ENCODE measurements around the gene ABHD10.
"Not testable (repeated sequence)": the region's sequence is repeated elsewhere in the genome, so short reads cannot be mapped to it uniquely, and the experiment has no call there.

Gene ABHD10

DNA sequence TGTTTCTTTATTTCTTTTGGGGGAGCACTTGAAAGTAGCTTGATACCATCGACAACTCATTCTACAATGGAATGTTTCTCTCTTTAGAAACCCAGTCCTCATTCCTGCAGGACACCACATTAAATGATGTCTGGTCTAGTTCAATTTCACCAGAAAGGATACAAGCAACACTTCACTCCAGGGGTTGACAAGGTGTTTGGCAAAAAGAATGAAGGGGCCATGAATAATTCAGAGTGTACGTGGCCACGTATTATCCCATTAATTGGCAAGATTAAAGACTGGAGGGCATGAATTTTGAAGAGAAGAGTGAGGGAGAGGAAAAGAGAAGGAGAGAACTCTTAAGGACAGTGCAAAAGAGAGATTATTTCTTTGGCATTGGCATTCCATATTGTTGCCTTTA is 56.4 kb downstream of the ABHD10 start:
- DNase-seq: no peak

DNA sequence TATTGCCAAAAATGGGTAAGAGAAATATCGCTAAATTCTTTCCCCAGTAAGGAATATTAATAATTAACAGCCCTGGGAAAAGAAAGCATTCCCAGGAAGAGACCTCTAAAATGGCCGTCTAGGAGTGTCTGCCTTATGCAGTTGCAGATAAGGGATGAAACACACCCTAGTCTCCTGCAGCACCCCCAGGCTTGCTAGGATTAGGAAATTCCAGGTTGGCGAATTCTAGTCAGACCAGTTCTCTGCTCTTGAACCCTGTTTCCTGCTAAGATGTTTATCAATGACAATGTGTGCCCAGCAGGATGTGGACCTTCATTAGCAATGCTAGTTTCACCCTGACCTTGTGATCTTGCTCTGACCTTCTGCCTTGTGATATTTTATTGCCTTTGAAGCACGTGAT is 58.4 kb downstream of the ABHD10 start:
- DNase-seq: not testable (repeated sequence)

DNA sequence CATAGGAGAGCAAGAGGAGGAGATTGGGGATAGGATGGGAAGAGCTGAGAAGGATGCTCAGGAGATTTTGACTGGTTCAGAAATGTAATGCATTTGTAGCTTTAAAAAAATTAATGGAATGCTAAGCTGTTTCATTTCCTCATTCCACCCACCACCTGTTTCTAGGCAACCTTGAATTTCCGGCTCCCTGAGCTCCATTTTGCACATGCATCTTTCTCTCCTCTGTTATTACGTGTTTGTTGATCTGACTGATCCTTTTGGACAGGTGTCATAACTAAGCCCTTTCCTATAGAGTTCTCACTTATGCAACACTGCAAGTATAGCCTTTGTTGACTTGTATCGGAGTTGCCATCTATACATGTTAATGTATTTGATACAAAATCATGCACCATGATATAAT is 60.0 kb downstream of the ABHD10 start:
- DNase-seq: peak; percentile 57

DNA sequence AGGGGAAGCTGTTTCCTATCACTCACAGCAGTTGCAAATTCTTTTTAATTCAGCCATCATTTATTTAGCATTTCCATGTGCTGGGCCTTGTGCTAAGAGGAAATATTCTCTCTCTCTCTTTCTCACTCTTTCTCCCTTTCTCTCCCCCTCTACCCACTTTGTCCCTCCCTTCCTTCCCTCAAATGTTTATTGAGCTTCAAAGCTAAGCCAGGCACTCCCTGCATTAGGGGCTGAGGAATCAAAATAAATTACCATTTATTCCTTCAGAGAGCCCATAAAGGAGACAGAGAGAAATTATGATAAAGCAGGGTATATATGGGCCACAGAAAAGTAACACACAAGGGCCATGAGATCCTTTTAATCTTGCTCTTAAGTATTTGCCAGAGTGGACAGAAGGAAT is 62.5 kb downstream of the ABHD10 start:
- no peak for DNase-seq

DNA sequence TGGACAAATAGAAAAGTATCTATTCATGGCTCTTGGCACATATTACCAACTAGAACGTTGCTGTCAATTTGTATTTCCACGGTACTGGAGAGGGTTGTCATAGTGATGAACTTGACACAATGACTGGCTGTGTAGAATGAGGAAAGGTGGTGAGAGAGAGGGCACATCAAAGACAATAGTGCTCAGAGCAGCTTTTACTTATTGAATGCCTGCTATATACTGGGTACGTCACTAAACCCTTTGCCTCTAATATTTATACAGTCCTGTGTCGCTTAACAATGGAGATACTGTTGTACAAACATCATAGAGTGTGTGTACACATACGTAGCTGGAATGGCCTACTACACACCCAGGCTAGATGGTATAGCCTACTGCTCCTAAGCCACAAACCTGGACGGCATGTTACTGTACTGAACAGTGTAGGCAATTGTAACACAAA is 64.0 kb downstream of the ABHD10 start:
- DNase-seq: peak; percentile 100

Data from DMS153 (cell line).